BJ (cell line): Measurements from ENCODE around the gene KCP. TPM values are rescaled to one million over a fixed set of nuclear protein-coding genes. Genes with fewer than 3 reads are reported as not detected.

ENCODE experiments used
- CTCF ChIA-PET: fragments of 350-600 bp; formaldehyde crosslinking; extraction: SDS; loops from one replicate; lab custom pipeline; 2021; ENCODE audit warnings: antibody characterized with exemption, inconsistent platforms; lab: Yijun Ruan, JAX
- POLR2A ChIA-PET: fragments of 300-600 bp; sonication (Branson Sonifier 250); formaldehyde crosslinking; extraction: SDS; loops from one replicate; lab custom pipeline; 2021; ENCODE audit warnings: antibody characterized with exemption; lab: Charles Lee
- DNase-seq: peaks from one replicate; pipeline ENCODE4 v3.0.0-alpha.2; 2011; ENCODE audit warnings: low read depth
- H3K27me3 ChIP-seq: 2 replicates; pipeline ENCODE4 v1.6.0; 2011; ENCODE audit warnings: low read length; ENCODE audit not compliant: control insufficient read depth, insufficient read depth
- H3K36me3 ChIP-seq: 2 replicates; pipeline ENCODE4 v1.5.1; 2011; ENCODE audit warnings: low read length; ENCODE audit not compliant: control insufficient read depth, insufficient read depth
- H3K4me3 ChIP-seq: 2 replicates; pipeline ENCODE4 v1.5.1; 2011; ENCODE audit warnings: low read depth, mild to moderate bottlenecking, control low read depth, low read length
- CTCF ChIP-seq: IDR thresholded peaks from 2 replicates; pipeline ENCODE4 v1.5.1; 2011; ENCODE audit warnings: low read depth, mild to moderate bottlenecking, control low read depth, inconsistent platforms, low read length, moderate library complexity; ENCODE audit not compliant: insufficient read depth
- polyA plus RNA-seq: library from polyadenylated mRNA; depleted of rRNA; stranded (reverse); fragments of >200 nt; gene quantifications from 2 replicates; pipeline ENCODE4 v1.2.3, GENCODE V29; 2011

KCP gene
- polyA plus RNA-seq, 1 experiment: not detected

DNA sequence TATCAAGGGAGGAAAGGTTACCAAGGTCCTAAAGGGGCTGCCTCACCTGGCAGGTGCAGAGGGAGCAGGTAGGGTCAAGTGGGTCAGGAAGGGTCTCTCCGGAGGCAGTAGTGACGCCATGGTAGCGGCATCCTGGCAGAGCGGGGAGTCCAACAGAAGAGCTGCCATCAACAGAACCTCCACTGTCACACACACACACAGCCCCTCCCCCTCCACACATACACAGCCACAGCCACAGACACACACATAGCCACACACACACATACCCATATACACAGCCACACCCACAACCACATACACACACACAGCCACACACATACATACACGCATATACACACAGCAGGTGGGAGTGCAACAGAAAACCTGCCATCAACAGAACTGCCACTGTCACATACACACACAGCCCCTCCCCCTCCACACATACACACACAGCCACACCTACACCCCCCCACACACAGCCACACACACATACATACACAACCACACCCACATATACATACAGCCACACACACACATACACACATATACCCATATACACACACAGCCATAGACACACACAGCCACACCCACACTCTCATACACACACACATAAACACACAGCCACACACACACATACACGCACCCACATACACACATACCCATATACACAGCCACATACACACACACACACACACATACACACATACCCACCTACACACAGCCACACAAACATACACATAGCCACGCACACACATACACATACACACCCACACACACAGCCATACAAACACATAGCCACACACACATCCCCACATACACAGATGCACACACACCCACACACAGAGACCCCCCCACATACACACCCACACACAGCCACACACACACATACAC, 23.1 kb downstream of the KCP start:
- POLR2A ChIA-PET: no interaction called here
- DNase-seq: no peak
- TF ChIP-seq CTCF: no peak
- Histone ChIP-seq H3K4me3 (no peak overlapping the region), H3K27me3 (0 out of 2 replicates have a peak, but pooled peaks cover 2% of the 10 kb centered on the region), H3K36me3 (no peaks in the 10 kb centered on the region)
- CTCF ChIA-PET: interaction anchor here (1.5 to 8.5 kb wide), 2 partner anchors 414 to 461 kb away, joined by 3 to 86 read pairs; no protein-coding TSS in a partner anchor

DNA sequence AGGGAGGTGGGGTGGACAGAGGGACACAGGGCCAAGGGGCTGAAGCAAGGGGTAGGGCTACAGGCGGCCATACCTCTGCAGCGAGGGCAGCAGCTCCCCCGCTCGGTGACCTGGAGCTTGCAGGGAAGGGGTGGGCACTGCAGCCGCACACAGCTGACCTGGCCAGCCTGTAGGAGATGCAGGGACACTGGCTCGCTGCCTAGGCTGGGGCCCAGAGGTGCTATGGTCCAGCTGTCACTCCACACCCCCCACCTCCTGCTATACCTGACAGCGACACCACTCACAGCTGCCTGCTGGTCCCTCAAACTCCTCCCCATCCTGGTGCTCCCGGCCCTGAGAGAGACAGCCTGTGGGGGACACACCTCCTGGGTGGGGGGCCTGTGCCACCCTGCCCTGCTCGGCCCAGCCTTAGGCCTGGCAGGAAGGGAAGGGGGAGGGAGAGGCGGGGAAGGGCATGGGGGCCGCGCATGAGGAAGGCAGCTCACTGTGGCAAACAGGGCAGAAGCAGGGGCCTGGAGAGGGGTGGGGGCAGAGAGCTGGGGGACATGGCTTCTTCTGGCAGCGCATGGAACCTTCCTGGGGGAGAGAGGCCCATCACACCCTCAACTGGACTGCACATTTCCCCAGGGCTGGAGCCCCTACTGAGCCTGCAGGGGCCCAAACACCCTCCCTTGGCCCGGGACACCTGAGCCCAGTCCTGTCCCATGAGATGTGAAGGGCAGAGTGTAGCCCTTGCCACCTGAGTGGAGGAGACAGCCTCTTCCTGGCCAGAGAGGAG, 23.9 kb downstream of the KCP start:
- no peaks in the 10 kb centered on the region for H3K36me3 ChIP-seq
- CTCF ChIA-PET: interaction anchor here (0.6 to 8.5 kb wide), 6 partner anchors 11 to 460 kb away, joined by 3 to 86 read pairs (median 6); partner anchors contain the start of genes KCP and METTL2B
- TF ChIP-seq CTCF: no peak
- 0 out of 2 replicates have a peak, but pooled peaks cover 2% of the 10 kb centered on the region for H3K27me3 ChIP-seq
- H3K4me3 ChIP-seq: no peak overlapping the region
- DNase-seq: no peak
- POLR2A ChIA-PET: no interaction called here

GRCh38 chr7:128885370-128886187, 24.9 kb downstream of the KCP start:
- DNase-seq: no peak
- H3K36me3 ChIP-seq: no peaks in the 10 kb centered on the region
- TF ChIP-seq CTCF: no peak
- ChIA-PET POLR2A (no interaction called here), CTCF (interaction anchor here (0.6 to 8.5 kb wide), 7 partner anchors 12 to 459 kb away, joined by 3 to 86 read pairs (median 4); partner anchors contain the start of genes KCP and METTL2B)
- H3K4me3 ChIP-seq: no peak overlapping the region
- H3K27me3 ChIP-seq: 0 out of 2 replicates have a peak, but pooled peaks cover 2% of the 10 kb centered on the region

DNA sequence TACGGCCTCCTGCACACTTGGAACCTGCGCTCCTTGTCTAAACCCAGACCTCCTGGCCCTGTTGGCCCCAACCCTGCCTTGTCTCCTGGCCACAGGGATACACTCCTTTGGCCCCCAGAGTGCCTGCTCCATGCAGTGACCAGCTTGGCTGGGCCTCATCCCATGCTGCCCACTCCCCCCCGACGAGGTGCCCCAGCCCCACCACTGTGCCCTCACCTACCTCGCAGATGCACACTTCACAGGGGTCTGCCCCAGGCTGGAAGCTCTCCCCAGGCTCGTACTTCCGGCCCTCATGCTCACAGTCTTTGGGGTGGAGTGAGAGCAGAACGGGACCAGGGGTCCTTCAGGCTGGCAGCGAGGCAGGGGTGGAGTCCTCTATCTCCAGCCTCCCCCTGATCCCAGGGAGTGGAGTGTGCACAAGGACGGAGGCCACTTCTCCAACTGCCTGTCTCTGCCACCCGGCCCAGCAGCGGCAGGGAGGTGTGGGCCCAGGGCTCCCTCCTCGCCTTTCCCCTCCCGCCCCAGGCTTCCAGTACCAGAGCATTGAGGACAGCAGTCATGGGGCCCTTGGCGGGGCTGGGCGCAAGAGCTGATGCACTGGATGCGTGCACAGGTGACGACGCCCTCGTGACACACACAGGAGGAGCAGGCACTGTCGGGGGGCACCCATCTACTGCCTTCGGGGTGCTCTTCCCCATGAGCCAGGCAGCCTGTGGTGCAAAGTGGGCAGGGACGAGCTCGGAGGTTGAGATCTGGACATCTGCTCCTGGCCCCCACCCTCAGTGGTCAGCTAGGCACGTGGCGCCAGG, 25.7 kb downstream of the KCP start:
- no peak overlapping the region for H3K4me3 ChIP-seq
- no peaks in the 10 kb centered on the region for H3K36me3 ChIP-seq
- ChIA-PET POLR2A (no interaction called here), CTCF (interaction anchor here (0.6 to 8.5 kb wide), 16 partner anchors 8 to 494 kb away, joined by 3 to 86 read pairs (median 5); partner anchors contain the start of gene METTL2B)
- 0 out of 2 replicates have a peak, but pooled peaks cover 2% of the 10 kb centered on the region for H3K27me3 ChIP-seq
- TF ChIP-seq CTCF: no peak
- no peak for DNase-seq
